Sigmoid colon (tissue), 7 donors: ENCODE results near the gene KCNK1. TPM values are rescaled to one million over a fixed set of nuclear protein-coding genes. Genes with fewer than 3 reads are reported as not detected.

ENCODE experiments used
- DNase-seq: peaks from one replicate; pipeline ENCODE4 v3.0.0-alpha.2; 2019
- H3K27ac ChIP-seq, 4 donors: fragments of 200-600 bp; sonication (generic); one replicate each; pipeline ENCODE4 v1.5.1; 2016 to 2019; ENCODE audit warnings: mild to moderate bottlenecking in 1 of 4
- H3K27me3 ChIP-seq, 3 donors: fragments of 200-600 bp; sonication (generic); one replicate each; pipeline ENCODE4 v1.5.1; 2019; ENCODE audit warnings: mild to moderate bottlenecking in 1 of 3
- H3K36me3 ChIP-seq, 4 donors: fragments of 200-600 bp; sonication (generic); one replicate each; pipeline ENCODE4 v1.5.1; 2016 to 2019
- H3K4me1 ChIP-seq, 4 donors: fragments of 200-600 bp; sonication (generic); one replicate each; pipeline ENCODE4 v1.5.1; 2017 to 2019
- H3K4me3 ChIP-seq, 4 donors: fragments of 200-600 bp; sonication (generic); one replicate each; pipeline ENCODE4 v1.5.1; 2017 to 2019; ENCODE audit warnings: mild to moderate bottlenecking in 2 of 4, moderate library complexity in 1 of 4
- H3K9me3 ChIP-seq, 4 donors: fragments of 200-600 bp in 3 of 4; sonication (generic) in 3 of 4; one replicate each; pipeline versions ENCODE4 v1.5.1 to v1.6.1; 2013 to 2019
- EP300 ChIP-seq, 4 donors: sonication (generic); formaldehyde crosslinking; IDR thresholded peaks; one replicate each; pipeline ENCODE4 v1.6.1; 2017; ENCODE audit warnings: antibody characterized with exemption in 4 of 4
- POLR2A ChIP-seq, 2 donors: fragments of 450-650 bp; IDR thresholded peaks; one replicate each; pipeline ENCODE4 v1.6.1; 2016; ENCODE audit warnings: antibody characterized with exemption in 2 of 2, mild to moderate bottlenecking in 2 of 2, moderate library complexity in 2 of 2
- POLR2AphosphoS5 ChIP-seq, 4 donors: sonication (generic); formaldehyde crosslinking; IDR thresholded peaks; one replicate each; pipeline ENCODE4 v1.6.1; 2017; ENCODE audit warnings: antibody characterized with exemption in 4 of 4
- WGBS, 2 donors: extraction: QIAGEN DNeasy Blood & Tissue Kit; methylation state at CpG; one replicate each; pipeline ENCODE4 v1.1.7; 2013; 5-methylcytosine and 5-hydroxymethylcytosine counted together
- intact Hi-C: fragments of 100-400 bp; cut with DNase I; formaldehyde crosslinking; loops from one replicate; pipeline ENCODE4 v1.15.1; 2023
- polyA plus RNA-seq, 3 donors: library from polyadenylated mRNA; stranded (reverse); fragments of 200-250 nt; gene quantifications; one replicate each; pipeline ENCODE4 v1.2.3, GENCODE V29; 2013
- total RNA-seq, 4 donors: library from RNA; depleted of rRNA; stranded (reverse); fragments of >200 nt; gene quantifications; one replicate each; pipeline ENCODE4 v1.1.0, GENCODE V29; 2016
- TF ChIP-seq, protein P1 (sequence below), 4 experiments: fragments of 450-650 bp in 3 of 4; fragments of 200-600 bp in 1 of 4; IDR thresholded peaks; one replicate each; pipeline ENCODE4 v1.5.1; 2016 to 2019; ENCODE audit warnings: antibody characterized with exemption in 4 of 4, mild to moderate bottlenecking in 3 of 4, moderate library complexity in 2 of 4
- donor health status: healthy with polysubstance abuse.
- donor health status: Bipolar disorder and iron deficiency.
- donor health status: healthy.

The KCNK1 gene
- total and polyA plus RNA-seq, 7 donors = 0.95 to 26.8 (median 12.8) TPM; not detected in 1

DNA sequence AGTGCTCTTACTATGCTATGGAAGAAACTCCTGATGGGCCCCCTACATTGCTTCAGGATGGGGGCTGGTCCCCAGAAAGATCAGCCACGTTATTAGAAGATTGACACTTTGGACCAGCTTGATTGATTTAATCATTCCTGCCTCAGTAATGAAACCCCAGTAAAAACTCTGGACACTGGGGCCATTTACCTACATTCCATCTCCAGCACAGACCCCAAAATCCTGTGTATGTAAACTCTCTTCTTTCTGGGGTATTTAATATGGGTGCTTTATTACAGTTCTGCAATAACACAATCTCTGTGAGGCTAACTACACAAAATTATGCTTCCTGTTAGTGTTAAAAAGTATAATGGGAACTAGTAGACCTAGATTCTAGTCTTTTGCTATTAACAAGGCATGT is 96.6 kb downstream of the KCNK1 start:
- TF ChIP-seq POLR2A (IDR thresholded peaks at IDR 0.05) = no peak
- no peak for TF ChIP-seq POLR2AphosphoS5 (IDR thresholded peaks at IDR 0.05)
- no peak for TF ChIP-seq EP300 (IDR thresholded peaks at IDR 0.05)
- TF ChIP-seq, protein P1, sequence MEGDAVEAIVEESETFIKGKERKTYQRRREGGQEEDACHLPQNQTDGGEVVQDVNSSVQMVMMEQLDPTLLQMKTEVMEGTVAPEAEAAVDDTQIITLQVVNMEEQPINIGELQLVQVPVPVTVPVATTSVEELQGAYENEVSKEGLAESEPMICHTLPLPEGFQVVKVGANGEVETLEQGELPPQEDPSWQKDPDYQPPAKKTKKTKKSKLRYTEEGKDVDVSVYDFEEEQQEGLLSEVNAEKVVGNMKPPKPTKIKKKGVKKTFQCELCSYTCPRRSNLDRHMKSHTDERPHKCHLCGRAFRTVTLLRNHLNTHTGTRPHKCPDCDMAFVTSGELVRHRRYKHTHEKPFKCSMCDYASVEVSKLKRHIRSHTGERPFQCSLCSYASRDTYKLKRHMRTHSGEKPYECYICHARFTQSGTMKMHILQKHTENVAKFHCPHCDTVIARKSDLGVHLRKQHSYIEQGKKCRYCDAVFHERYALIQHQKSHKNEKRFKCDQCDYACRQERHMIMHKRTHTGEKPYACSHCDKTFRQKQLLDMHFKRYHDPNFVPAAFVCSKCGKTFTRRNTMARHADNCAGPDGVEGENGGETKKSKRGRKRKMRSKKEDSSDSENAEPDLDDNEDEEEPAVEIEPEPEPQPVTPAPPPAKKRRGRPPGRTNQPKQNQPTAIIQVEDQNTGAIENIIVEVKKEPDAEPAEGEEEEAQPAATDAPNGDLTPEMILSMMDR (IDR thresholded peaks at IDR 0.05) = no peak
- H3K27me3 ChIP-seq = no peaks in the 10 kb centered on the region

DNA sequence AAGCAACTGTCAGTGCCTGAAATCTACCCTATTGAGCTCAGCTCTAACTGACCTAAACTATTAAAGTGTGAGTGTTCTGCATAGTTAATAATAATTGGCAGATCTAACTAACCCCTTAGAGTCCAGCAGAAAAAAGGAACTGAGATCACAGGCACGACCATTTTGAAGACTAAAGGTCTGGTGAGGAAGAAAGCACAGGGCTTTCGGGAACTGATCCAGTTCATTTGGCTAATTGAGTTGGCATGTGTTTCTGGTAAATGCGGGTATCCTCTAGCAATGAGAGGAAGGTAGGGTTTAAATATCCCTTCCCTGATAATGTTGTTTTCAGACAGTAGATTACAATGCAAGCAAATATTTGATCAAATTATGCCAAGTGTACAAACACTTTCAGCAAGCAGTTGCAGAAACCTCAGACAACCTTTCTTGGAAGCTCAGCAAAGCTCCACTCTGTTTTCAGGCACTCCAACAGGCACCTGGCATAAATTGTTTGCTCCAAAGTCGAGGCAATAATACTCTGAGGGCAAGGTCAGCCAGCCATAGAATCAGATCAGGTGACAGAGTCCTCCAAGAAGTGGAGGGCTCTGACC is 100.8 kb downstream of the KCNK1 start:
- Histone ChIP-seq H3K27me3 (no peaks in the 10 kb centered on the region), H3K4me1 (no peaks in the 10 kb centered on the region), H3K36me3 (no peaks in the 10 kb centered on the region), H3K9me3 (peaks cover 0 to 9% (median 0%) of the 10 kb centered on the region in 4 donors), H3K4me3 (no peak overlapping the region), H3K27ac (no peak overlapping the region)
- intact Hi-C loops = no loop called here
- no peak for DNase-seq
- TF ChIP-seq EP300 (IDR thresholded peaks at IDR 0.05) (no peak), POLR2A (IDR thresholded peaks at IDR 0.05) (no peak)
- WGBS, 2 donors = 13 to 51% methylated on average over 4 of the region's 4 CpGs

More for the DNA sequence above, 96.6 kb downstream of the KCNK1 start:
- WGBS, 2 donors = 74 to 88% methylated on average over 1 of the region's 1 CpG
- intact Hi-C loops = no loop called here
- DNase-seq = no peak
- Histone ChIP-seq H3K9me3 (no peaks in the 10 kb centered on the region), H3K4me3 (no peak overlapping the region), H3K4me1 (peaks cover 0 to 14% (median 12%) of the 10 kb centered on the region in 4 donors), H3K36me3 (no peaks in the 10 kb centered on the region), H3K27ac (no peak overlapping the region)

DNA sequence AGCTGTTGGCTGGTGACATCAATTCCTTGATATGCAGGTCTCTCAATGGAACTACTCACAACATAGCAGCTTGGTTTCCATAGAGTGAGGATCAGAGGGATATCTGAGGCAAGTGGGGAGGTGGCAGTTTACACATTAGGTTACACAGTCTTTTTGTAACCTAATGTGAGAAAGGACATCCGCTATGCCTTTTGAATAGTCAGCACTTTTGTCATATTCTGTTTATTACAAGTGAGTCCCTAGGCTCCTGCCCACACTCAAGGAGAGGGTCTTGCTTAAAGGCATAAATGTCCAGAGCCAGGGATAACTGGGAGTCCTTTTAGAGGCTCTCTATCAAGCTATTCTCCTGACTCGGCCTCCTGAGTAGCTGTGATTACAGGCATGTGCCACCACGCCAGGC is 104.2 kb downstream of the KCNK1 start:
- no peak for TF ChIP-seq POLR2A (IDR thresholded peaks at IDR 0.05)
- TF ChIP-seq EP300 (IDR thresholded peaks at IDR 0.05) = no peak
- TF ChIP-seq, protein P1 (IDR thresholded peaks at IDR 0.05) = no peak
- TF ChIP-seq POLR2AphosphoS5 (IDR thresholded peaks at IDR 0.05) = no peak
- Histone ChIP-seq H3K4me1 (no peaks in the 10 kb centered on the region), H3K27me3 (no peaks in the 10 kb centered on the region), H3K4me3 (no peak overlapping the region), H3K9me3 (peaks cover 0 to 9% (median 0%) of the 10 kb centered on the region in 4 donors), H3K27ac (no peak overlapping the region), H3K36me3 (no peaks in the 10 kb centered on the region)
- intact Hi-C loops = no loop called here
- DNase-seq = no peak
- WGBS, 2 donors = 93 to 94% methylated on average over 3 of the region's 3 CpGs

DNA sequence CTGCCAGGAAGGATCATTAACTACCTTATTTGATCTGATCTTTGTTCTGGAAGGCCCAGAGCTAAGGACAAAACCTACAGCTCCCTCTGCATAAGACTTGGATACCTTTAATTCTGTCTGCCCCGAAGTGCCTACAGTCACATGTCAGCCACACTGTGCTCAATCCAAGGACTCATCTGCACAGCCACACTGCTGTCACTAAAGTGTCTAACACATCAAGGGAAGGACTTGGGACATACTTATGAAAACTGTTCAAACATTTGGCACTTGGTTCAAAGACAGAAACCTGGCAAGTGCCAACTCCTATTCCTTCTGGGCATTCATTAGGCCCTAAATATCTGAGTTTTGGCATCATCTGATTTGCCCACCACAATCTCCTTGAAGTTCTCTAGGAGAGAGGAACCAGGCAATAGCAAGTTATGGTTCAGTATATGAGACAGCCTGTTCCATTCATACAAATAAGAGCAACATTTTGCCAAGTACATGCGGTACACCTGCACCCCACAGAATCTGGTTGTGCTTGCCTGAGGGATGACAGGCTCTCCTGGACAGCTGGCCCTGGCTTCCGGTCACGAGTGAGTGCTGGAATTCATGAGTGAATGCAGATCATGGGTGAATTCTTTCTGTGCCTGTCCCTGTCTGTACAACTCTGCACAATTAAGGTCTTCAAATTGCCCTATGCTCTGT is 105.9 kb downstream of the KCNK1 start:
- Histone ChIP-seq H3K36me3 (no peaks in the 10 kb centered on the region), H3K27me3 (no peaks in the 10 kb centered on the region), H3K27ac (no peak overlapping the region), H3K4me3 (no peak overlapping the region), H3K4me1 (no peaks in the 10 kb centered on the region), H3K9me3 (peaks cover 0 to 9% (median 0%) of the 10 kb centered on the region in 4 donors)
- intact Hi-C loops = no loop called here
- TF ChIP-seq POLR2A (IDR thresholded peaks at IDR 0.05) (no peak), POLR2AphosphoS5 (IDR thresholded peaks at IDR 0.05) (no peak), EP300 (IDR thresholded peaks at IDR 0.05) (no peak)
- TF ChIP-seq, protein P1 (IDR thresholded peaks at IDR 0.05) = no peak
- DNase-seq = no peak
- WGBS, 2 donors = 86% methylated on average over 4 of the region's 4 CpGs

DNA sequence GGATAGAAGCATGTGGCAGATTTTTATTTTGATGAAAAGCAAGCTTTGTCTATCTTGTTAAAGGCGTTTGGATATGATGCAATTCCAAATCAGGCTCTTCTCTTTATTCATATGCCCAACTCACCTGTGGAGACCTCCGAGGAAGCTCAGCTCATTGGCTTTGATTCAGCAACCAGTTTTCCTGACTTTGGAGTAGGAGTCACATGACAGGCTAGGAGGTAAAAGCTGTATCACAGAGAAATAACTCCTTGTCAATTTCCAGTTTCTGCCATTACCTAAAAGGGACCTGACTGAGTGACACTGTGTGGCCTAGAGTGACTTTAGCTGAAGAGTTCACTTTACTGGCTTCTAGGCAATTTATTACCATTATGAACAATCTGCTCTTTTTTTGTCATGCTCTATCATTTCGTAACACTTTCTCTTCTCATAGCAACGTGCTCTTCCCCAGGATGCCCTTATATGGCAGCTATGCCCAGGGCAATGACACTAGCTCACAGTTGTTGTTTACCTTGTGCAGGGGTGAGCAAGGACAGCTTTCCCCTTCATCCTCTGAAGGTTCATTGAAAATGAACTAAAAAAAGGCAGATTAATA is 107.2 kb downstream of the KCNK1 start:
- TF ChIP-seq POLR2A (IDR thresholded peaks at IDR 0.05) (no peak), POLR2AphosphoS5 (IDR thresholded peaks at IDR 0.05) (no peak), EP300 (IDR thresholded peaks at IDR 0.05) (no peak)
- TF ChIP-seq, protein P1 (IDR thresholded peaks at IDR 0.05) = no peak
- WGBS, 2 donors = 48 to 51% methylated on average over 4 of the region's 4 CpGs
- Histone ChIP-seq H3K36me3 (no peaks in the 10 kb centered on the region), H3K27me3 (no peaks in the 10 kb centered on the region), H3K4me1 (no peaks in the 10 kb centered on the region), H3K9me3 (peaks cover 0 to 9% (median 0%) of the 10 kb centered on the region in 4 donors), H3K4me3 (no peak overlapping the region), H3K27ac (no peak overlapping the region)
- DNase-seq = no peak
- intact Hi-C loops = no loop called here
